Measurements from ENCODE around the gene STAC.
"Not testable (repeated sequence)": the region's sequence is repeated elsewhere in the genome, so short reads cannot be mapped to it uniquely, and the experiment has no call there.

The STAC gene

GRCh38 chr3:36520241-36521006, 140.1 kb downstream of the STAC start:
- ATAC-seq = no peak

DNA sequence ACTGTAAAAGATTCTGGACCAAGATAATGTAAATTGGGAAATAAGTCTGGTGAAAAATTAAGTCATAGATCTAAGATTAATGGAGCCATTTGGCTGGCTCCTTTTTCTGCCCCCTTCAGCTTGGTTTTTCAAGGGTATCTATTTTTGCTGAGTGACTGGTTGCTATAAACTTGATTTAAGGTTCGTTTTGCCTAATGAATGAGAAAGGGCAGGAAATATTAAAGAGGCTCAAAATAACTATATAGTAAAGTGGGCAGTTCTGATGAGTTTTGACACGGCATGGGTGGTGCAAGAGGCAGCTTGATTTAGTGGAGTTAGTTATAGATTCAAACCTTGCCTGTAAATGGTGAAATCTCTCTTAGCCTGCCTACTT, 140.7 kb downstream of the STAC start:
- ATAC-seq = no peak

DNA sequence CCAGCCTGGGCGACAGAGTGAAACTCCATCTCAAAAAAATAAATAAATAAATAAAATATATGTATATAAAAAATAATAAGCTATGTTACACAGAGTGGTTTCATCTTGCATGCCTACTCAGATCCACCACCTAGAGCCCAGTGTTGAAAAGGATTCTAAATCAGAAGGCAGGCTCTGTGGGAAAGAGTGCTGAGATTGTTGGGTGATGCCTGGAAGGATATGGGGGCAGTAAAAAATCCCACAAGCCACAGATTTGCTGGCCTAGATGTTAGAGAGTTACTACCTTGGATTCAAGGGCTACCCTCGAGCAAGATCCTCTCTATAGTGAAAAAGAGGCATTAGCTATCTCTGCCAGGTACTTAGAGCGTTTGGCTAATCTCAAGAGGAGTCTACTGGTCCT, 144.3 kb downstream of the STAC start:
- no peak for ATAC-seq

DNA sequence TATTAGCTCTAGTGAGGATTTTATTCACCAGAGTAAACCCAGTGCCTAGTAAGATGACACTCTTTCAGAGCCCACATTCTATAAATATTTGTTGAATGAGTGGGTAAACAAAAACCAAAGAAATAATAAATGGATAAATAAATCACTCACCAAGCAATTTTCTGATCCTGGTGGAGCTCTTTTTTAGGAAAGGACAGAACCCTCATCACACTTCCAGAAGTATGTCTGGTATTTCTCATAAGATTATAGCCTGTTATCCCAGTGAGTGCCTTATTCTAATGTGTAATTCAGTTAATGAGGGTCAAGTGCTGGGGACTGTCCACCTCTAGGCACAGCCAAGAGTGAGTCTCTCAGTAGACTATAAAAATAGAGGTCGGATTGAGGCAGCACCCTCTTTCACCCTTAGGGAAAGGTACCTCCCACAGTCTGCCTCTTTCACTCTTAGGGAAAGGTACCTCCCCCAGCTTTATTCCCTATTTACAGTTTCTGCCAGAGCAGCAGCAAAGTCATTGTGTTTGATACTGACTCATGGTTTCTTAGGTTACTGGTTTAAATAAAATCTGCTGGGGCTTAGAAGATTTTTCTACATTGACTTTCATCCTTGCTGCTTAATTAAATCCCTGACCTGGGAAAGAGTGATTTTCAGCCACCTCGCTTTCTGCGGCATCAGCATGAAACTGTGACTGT, 145.0 kb downstream of the STAC start:
- ATAC-seq = no peak

DNA sequence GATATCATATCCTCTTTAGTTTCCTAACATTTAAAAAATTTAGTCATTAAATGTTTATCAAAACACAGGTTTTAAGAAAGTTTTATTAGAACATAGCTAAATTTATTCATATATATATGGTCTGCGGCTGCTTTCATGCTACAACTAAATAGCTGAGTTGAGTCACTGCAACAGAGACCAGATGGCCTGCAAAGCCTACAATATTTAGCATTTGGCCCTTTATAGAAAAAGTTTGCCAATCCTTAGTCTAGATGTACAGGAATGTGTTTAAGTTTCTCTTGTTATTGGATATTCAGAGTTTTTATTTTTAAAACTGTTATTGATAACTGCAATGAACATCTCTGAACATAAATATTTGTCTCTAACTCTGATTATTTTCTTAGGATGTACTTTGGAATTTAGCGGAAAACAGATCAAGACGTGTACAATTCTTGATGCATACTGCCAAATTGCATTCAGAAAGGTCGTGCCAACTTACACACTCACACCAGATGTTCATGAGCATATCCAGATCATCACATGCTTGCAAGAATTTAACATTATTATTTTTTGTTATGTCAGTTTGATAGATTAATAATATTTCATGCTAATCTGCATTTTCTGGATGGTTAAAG, 157.9 kb downstream of the STAC start:
- ATAC-seq = no peak

- no peak for ATAC-seq
Measured at GRCh38 chr3:36540888-36541518, 160.7 kb downstream of the STAC start.

DNA sequence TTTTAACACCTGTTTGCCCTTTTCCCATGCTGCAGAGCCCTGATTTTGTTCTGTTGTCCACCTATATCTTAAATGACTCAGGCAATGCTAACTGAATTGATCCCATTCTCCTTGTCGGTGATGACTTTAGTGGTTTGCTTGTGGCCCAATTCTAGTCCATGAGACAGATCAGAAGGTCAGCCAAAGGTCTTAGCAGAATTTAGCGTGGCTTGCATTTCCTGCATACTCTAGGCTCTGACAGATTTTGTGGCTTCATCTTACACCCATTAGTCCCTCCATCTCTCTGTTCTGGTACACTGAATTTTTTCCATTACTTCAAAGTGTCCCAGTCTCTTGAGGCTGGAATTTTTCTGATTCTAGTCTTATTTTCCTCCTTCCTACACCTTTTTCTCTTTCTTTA, 161.9 kb downstream of the STAC start:
- ATAC-seq = no peak

- no peak for ATAC-seq
Measured at GRCh38 chr3:36543276-36543997, 163.1 kb downstream of the STAC start.

GRCh38 chr3:36546226-36546625, 165.9 kb downstream of the STAC start:
- ATAC-seq = no peak

DNA sequence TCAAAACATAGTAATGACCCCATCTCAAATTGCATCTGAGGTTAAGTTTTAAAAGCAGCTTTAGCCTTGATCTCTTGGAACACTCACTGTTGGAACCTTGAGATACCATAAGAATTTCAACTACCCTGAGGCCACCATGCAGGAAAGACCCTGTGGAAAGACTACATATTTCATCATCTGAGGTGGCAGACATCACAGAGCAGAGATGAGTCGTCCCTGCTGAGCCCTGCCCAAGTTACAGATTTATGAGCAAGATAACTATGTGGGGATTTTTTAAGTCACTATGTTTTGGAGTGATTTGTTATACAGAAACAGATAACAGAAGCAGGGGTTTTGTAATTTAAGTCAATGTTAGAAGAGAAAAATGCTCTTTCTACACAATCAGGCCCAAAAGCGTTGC, 168.4 kb downstream of the STAC start:
- ATAC-seq = no peak

DNA sequence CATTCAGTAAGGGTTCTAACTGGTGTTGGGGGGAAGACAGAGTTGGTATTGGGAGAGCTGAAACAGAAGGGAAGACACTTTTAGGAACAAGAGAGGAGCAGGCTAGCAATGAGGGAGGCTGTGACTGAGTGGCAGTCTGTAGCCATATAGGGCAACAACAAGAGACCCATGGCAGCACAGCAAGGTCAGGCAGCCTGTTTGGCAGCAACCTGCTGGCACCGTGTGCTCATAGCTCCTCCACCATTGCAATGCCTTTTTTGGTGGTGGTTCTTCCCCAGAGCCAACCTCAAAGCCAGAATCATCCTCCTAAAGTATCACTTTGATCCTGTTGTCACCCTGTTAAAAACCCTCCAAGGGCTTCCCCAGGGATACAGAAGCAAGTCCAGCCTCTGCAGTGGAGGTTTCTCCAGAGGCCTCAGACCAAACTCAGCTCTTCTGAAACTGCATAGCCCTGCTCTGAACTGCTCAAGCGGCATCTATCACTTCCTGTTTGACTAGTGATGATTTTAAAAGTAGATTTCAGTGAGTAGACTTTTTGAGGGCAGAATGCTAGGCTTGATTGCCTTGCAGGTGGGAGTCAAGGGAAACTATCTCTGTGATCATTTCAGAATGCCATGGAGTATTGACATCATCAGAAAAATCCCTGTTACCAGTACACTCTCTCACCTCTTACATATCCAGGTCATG, 176.9 kb downstream of the STAC start:
- ATAC-seq = no peak

- ATAC-seq = no peak
Measured at GRCh38 chr3:36557708-36558421, 177.6 kb downstream of the STAC start.

- ATAC-seq = no peak
Measured at GRCh38 chr3:36558961-36559360, 178.7 kb downstream of the STAC start.

GRCh38 chr3:36560685-36561084, 180.4 kb downstream of the STAC start:
- no peak for ATAC-seq

- no peak for ATAC-seq
Measured at GRCh38 chr3:36561601-36562000, 181.3 kb downstream of the STAC start.

DNA sequence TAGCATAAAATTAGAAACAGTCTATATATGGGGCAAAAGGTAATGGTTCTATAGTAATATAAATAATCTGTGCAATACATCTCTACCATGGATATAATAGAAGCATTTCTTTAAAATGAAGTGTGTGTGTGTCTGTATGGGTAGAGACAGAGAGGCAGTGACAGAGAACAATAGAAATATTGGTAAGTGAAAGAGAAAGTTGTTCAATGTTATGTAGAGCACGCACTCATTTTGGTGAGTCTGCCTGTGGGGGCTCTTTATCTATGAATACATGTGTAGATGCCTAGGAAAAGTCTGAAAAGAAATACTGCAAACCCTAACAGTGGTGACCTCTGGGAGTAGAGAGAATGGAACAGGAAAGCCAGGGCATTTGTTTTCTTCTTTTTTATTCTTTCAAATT, 182.6 kb downstream of the STAC start:
- ATAC-seq = no peak

DNA sequence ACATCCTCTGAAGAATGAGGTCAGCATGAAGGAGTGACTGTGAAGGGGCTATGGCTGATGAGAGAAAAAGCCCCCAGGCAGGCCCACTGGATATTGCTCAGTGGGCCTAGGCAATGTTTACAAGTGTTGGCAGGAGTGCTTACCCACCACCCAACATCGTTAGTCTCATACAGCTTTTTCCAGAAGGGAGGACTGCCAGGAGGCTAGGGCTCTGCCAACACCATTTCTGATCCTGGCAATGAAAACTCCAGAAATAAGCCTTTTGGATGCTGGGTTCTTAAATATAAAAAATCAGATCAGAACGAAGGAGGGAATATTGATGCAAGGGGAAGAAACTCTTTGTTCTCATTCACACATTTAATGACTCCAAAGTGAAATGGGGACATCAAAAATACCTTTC, 194.9 kb downstream of the STAC start:
- ATAC-seq = no peak

- not testable (repeated sequence) for ATAC-seq
Measured at GRCh38 chr3:36578418-36578817, 198.1 kb downstream of the STAC start.

GRCh38 chr3:36579746-36580145, 199.4 kb downstream of the STAC start:
- ATAC-seq = no peak

- ATAC-seq = no peak
Measured at GRCh38 chr3:36580716-36581115, 200.4 kb downstream of the STAC start.

DNA sequence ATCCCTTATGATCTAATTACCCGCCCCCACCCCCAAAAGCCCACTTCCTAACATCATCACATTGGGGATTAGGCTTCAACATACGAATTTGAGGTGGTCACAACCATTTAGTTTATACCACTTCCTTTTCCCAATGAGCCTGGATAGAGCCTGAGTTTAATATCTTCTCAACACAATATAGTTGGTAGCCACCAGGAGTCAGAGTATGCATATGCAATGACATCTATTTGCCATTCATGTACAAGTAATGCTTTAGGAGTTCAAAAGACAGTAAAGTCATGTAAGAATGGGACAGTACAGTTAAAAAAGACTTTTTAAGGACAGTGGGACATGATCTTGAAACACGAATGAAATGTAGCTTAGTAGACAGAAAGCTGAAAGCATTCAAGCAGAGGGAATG, 211.7 kb downstream of the STAC start:
- no peak for ATAC-seq

DNA sequence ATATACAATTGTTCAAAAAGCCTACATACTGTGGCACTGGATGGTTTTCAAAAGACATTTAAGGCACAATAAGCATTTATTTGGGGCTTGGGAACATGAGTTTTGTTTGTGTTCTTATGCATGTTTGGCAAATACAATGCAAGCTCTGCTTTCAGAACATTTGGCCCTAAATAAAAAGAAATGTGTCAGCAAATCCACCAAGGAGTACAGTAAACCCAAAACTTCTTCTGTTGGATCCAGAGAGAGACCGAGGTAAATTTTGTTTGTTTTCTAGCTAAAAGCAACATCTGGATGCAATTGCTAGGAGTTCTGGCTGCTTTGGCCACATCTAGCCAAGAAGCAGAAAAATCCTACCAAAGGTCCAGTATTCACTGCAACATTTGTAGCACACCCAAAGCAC, 215.2 kb downstream of the STAC start:
- no peak for ATAC-seq
